Activated T-cell treated with anti-CD3 and anti-CD28 coated beads, Interleukin-2, amount 50 U/mL, for 72 hours (primary cell): Measurements from ENCODE around the gene PAMR1. TPM values are rescaled to one million over a fixed set of nuclear protein-coding genes. Genes with fewer than 3 reads are reported as not detected.

ENCODE experiments used
- ATAC-seq, 2 donors: fragments of 150-1000 bp; cut with Tn5 transposase; replicated peaks in 1 of 2; 2 replicates each; pipeline ENCODE4 v1.10.0; 2021; ENCODE audit warnings: moderate library complexity in 2 of 2, mild to moderate bottlenecking in 1 of 2
- DNase-seq, 2 donors: peaks; one replicate each; pipeline ENCODE4 v3.0.0; 2021 to 2022; ENCODE audit warnings: mixed read lengths in 1 of 2
- H3K27ac Mint-ChIP-seq: one replicate; pipeline ENCODE4 v1.8.0; 2022; ENCODE audit warnings: mild to moderate bottlenecking, moderate library complexity, mixed read lengths
- H3K27me3 Mint-ChIP-seq: one replicate; pipeline ENCODE4 v1.8.0; 2022; ENCODE audit warnings: low read depth, mixed read lengths
- H3K36me3 Mint-ChIP-seq, 2 donors: one replicate each; pipeline ENCODE4 v1.8.0; 2022; ENCODE audit warnings: mixed read lengths in 2 of 2, mild to moderate bottlenecking in 1 of 2; ENCODE audit not compliant: insufficient read depth in 2 of 2
- H3K4me1 Mint-ChIP-seq: one replicate; pipeline ENCODE4 v1.8.0; 2022; ENCODE audit warnings: low read depth, mixed read lengths
- H3K4me3 Mint-ChIP-seq, 2 donors: one replicate each; pipeline ENCODE4 v1.8.0; 2022; ENCODE audit warnings: mild to moderate bottlenecking in 2 of 2, mixed read lengths in 2 of 2, moderate library complexity in 2 of 2
- H3K9me3 Mint-ChIP-seq, 2 donors: one replicate each; pipeline ENCODE4 v1.8.0; 2022; ENCODE audit warnings: mixed read lengths in 2 of 2
- total RNA-seq, 2 donors: library from RNA; stranded (reverse); gene quantifications; one replicate each; pipeline ENCODE4 v1.2.3, GENCODE V29; 2022

Gene PAMR1
- total RNA-seq, 2 donors from 2014 or later = not detected

DNA sequence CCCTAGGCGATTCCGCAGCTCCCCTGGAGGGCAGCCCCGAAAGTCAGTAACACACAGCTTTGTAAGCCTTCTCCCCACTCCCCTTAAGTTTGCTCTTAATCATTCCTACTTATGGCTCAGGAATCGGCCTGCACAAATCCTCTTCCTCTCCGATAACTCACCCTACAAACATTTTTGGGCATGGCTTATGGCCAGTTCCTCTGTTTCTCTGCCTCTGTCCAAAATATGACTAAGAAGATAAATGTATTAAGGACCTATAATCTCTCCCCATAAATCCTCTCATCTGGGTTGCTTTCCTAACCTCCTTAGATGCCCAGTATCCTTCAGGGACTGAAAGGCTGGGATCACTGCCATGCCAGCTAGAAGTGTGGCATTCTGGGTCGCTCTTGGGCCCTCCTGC, 41.0 kb downstream of the PAMR1 start:
- no peak overlapping the region for H3K27ac Mint-ChIP-seq
- ATAC-seq = no peak
- peaks cover 9 to 10% of the 10 kb centered on the region in 2 donors for H3K9me3 Mint-ChIP-seq
- peaks cover 2 to 14% of the 10 kb centered on the region in 2 donors for H3K36me3 Mint-ChIP-seq
- peaks cover 56% of the 10 kb centered on the region for H3K27me3 Mint-ChIP-seq
- H3K4me1 Mint-ChIP-seq = no peaks in the 10 kb centered on the region
- no peak overlapping the region for H3K4me3 Mint-ChIP-seq
- DNase-seq = no peak

DNA sequence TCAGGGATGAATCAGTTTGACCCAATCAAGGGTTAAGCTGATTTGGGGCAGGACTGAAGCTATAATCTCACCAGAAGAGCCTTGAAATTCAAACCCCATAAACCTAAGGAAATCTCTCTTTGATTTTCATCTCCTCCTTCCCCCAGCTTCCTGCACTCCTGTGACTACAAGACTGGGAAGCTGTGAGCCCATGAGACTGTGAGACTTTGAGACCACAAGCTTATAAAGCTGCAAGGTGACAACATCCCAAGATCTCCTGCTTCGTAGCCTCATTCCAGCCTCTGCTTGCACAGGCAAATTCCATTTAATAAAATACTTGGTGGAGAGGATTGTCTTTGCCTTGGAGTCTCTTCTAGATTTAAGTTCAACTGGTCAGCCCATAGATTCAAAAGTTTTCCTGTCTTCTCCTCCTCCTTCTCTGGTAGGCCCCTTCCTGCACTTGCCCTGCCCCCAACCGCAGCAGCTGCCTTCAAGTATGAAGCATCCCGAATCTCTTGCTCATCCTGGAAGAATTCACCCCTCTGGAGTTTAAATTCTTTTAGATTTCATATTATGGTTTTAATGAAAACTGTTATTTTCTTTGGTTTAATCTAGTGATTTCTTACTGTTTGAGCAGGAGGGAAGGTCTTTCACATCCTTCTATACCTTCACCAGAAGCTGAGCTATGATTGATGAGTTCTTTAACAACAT, 42.1 kb downstream of the PAMR1 start:
- no peak overlapping the region for H3K4me3 Mint-ChIP-seq
- peaks cover 9 to 10% of the 10 kb centered on the region in 2 donors for H3K9me3 Mint-ChIP-seq
- H3K27me3 Mint-ChIP-seq = peaks cover 62% of the 10 kb centered on the region
- peaks cover 8% of the 10 kb centered on the region for H3K4me1 Mint-ChIP-seq
- no peak for ATAC-seq
- no peak overlapping the region for H3K27ac Mint-ChIP-seq
- H3K36me3 Mint-ChIP-seq = peaks cover 2 to 14% of the 10 kb centered on the region in 2 donors
- DNase-seq = no peak

DNA sequence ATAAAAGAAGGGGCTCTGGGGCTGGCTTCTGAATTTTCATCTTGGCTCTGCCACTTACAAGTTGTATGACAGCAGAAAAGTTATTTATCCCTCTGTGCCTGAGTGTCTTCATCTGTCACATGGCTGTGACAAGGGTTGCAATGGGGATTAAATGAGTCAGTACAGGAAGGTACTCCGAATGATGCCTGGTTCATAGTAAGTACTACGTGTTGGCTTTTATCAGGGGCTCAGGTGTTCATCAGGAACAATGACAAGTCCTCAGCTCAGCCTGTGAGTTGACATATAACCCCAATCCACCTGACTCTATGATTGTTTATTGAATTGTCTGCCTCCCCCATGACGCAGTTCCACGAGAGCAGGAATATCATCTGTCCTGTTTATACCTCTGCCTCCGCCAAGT, 45.7 kb downstream of the PAMR1 start:
- Mint-ChIP-seq H3K4me3 (no peak overlapping the region), H3K4me1 (peaks cover 14% of the 10 kb centered on the region), H3K27ac (no peak overlapping the region), H3K36me3 (peaks cover 2 to 16% of the 10 kb centered on the region in 2 donors), H3K27me3 (peaks cover 47% of the 10 kb centered on the region), H3K9me3 (peaks cover 11 to 14% of the 10 kb centered on the region in 2 donors)
- no peak for DNase-seq
- ATAC-seq = no peak

DNA sequence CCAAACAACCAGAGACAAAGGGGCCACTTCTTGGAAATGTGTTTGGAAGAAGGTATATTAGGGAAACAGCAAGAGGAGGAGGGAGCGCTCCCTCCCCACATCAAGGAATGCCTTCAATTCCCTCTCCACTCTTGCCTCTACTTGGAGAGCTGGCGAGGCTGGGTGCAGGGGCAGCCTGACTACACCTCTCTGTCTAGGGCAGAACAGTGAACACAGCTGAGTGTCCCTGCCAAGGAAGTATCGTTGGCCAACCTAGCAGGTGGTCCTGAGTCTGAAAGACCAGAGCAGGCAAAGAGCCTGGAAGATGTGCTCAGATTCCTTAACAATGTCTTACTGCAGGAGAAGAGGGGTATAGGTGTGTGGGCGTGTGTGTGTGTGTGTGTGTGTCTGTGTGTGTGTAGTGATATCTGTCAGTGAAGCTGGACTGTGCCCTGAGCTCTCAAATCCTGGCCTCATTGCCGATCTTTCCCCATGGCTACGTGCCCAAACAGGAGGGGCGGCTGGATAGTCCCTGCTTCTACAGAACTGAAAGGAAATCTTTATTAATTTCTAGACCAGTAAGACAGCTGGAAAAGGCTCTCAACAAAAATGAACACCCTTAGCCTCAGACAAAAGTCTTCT, 46.8 kb downstream of the PAMR1 start:
- Mint-ChIP-seq H3K27ac (no peak overlapping the region), H3K4me3 (no peak overlapping the region), H3K9me3 (peaks cover 11 to 14% of the 10 kb centered on the region in 2 donors), H3K27me3 (peaks cover 35% of the 10 kb centered on the region), H3K4me1 (peaks cover 14% of the 10 kb centered on the region), H3K36me3 (peaks cover 0 to 13% of the 10 kb centered on the region in 2 donors)
- DNase-seq = no peak
- no peak for ATAC-seq

- ATAC-seq (no peak), DNase-seq (no peak)
- H3K4me3 Mint-ChIP-seq = no peak overlapping the region
- H3K9me3 Mint-ChIP-seq = peaks cover 9 to 12% of the 10 kb centered on the region in 2 donors
- no peak overlapping the region for H3K27ac Mint-ChIP-seq
- H3K27me3 Mint-ChIP-seq = peaks cover 30% of the 10 kb centered on the region
- peaks cover 14% of the 10 kb centered on the region for H3K4me1 Mint-ChIP-seq
- H3K36me3 Mint-ChIP-seq = peaks cover 0 to 7% of the 10 kb centered on the region in 2 donors
Observed at GRCh38 chr11:35477901-35478300, 47.5 kb downstream of the PAMR1 start.

- Mint-ChIP-seq H3K27me3 (peaks cover 20% of the 10 kb centered on the region), H3K9me3 (peaks cover 2 to 5% of the 10 kb centered on the region in 2 donors), H3K27ac (no peak overlapping the region), H3K36me3 (peaks cover 0 to 3% of the 10 kb centered on the region in 2 donors), H3K4me1 (peaks cover 14% of the 10 kb centered on the region), H3K4me3 (no peak overlapping the region)
- DNase-seq = no peak
- ATAC-seq = no peak
Observed at GRCh38 chr11:35474688-35475087, 50.7 kb downstream of the PAMR1 start.

DNA sequence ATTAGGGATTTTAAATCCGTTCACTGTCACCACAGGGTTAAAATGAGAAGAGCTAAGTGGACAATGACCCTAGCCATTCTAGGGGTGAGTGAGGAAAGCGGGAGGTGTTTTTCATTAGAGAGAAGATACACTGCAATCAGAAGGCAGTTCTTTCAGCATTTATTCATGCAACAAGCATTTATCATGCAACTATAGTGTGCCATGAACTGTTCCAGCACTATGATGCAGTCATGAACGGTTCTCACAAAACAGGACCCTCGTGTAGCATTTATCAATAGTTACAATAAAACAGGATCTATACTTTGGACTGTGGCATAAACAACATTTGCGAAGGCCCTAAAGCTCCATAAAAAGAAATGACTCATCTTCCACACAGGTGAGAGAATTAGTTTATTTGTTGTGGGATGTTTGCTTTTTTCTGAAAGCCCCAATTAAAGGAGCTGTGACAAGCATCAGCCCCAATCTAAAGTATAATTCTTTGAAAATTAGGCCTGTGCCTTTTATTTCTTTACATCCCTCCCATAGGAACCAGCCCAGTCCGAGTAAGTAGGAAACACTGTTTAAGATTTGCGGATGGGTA, 51.5 kb downstream of the PAMR1 start:
- peaks cover 22% of the 10 kb centered on the region for H3K27me3 Mint-ChIP-seq
- H3K36me3 Mint-ChIP-seq = peaks cover 0 to 3% of the 10 kb centered on the region in 2 donors

GRCh38 chr11:35470616-35471015, 54.8 kb downstream of the PAMR1 start:
- DNase-seq (no peak), ATAC-seq (no peak)
- H3K4me1 Mint-ChIP-seq = no peaks in the 10 kb centered on the region
- H3K9me3 Mint-ChIP-seq = no peaks in the 10 kb centered on the region
- H3K36me3 Mint-ChIP-seq = no peaks in the 10 kb centered on the region
- H3K4me3 Mint-ChIP-seq = no peak overlapping the region
- no peak overlapping the region for H3K27ac Mint-ChIP-seq
- peaks cover 25% of the 10 kb centered on the region for H3K27me3 Mint-ChIP-seq

More for the DNA sequence above, 51.5 kb downstream of the PAMR1 start:
- Mint-ChIP-seq H3K27ac (no peak overlapping the region), H3K4me3 (no peak overlapping the region), H3K9me3 (peaks cover 2 to 5% of the 10 kb centered on the region in 2 donors), H3K4me1 (peaks cover 12% of the 10 kb centered on the region)
- DNase-seq (no peak), ATAC-seq (no peak)

DNA sequence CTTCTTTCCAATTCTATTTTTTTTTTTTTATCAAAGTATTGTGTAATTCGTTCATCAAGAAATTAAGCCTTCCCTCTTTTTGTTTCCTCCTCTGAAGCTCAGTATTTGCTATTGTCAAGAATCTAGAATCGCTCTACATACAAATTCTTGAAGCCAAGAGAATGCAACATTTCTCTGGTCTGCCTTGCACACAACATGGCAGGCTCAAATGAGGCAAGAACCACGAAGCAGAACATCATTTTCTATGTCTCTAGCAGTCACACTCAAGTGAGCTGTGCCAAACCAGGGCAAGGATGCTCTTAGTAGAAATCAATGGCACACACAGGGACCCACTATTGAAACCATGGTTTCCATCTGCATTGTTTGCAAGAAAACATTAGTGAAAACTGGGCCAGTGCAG, 59.4 kb downstream of the PAMR1 start:
- Mint-ChIP-seq H3K9me3 (no peaks in the 10 kb centered on the region), H3K4me1 (no peaks in the 10 kb centered on the region), H3K27ac (no peak overlapping the region), H3K36me3 (no peaks in the 10 kb centered on the region), H3K27me3 (peaks cover 22% of the 10 kb centered on the region), H3K4me3 (no peak overlapping the region)
- ATAC-seq = no peak
- DNase-seq = no peak

DNA sequence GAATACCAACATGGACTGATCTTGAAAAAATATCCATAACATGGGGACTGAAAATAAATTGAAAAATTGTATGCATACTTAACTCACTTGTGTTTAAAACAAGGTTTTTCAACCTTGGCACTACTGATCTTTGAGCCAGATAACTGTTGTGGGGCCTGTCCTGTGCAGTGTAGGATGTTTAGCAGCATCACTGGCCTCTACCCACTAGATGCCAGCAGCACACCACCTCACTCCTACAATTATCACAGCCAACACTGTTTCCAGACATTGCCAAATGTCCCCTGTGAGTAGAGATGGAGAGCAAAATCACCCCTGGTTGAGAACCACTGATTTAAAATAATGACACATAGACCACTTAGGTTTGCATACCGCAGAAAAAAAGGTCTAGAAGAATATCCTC, 61.1 kb downstream of the PAMR1 start:
- H3K4me3 Mint-ChIP-seq = no peak overlapping the region
- no peak for DNase-seq
- H3K4me1 Mint-ChIP-seq = no peaks in the 10 kb centered on the region
- ATAC-seq = no peak
- H3K27me3 Mint-ChIP-seq = peaks cover 22% of the 10 kb centered on the region
- no peaks in the 10 kb centered on the region for H3K36me3 Mint-ChIP-seq
- no peak overlapping the region for H3K27ac Mint-ChIP-seq
- no peaks in the 10 kb centered on the region for H3K9me3 Mint-ChIP-seq

GRCh38 chr11:35463331-35463751, 62.1 kb downstream of the PAMR1 start:
- ATAC-seq = no peak
- H3K27me3 Mint-ChIP-seq = peaks cover 17% of the 10 kb centered on the region
- DNase-seq = no peak
- H3K27ac Mint-ChIP-seq = no peak overlapping the region
- H3K4me1 Mint-ChIP-seq = no peaks in the 10 kb centered on the region
- no peaks in the 10 kb centered on the region for H3K36me3 Mint-ChIP-seq
- H3K4me3 Mint-ChIP-seq = no peak overlapping the region
- no peaks in the 10 kb centered on the region for H3K9me3 Mint-ChIP-seq

DNA sequence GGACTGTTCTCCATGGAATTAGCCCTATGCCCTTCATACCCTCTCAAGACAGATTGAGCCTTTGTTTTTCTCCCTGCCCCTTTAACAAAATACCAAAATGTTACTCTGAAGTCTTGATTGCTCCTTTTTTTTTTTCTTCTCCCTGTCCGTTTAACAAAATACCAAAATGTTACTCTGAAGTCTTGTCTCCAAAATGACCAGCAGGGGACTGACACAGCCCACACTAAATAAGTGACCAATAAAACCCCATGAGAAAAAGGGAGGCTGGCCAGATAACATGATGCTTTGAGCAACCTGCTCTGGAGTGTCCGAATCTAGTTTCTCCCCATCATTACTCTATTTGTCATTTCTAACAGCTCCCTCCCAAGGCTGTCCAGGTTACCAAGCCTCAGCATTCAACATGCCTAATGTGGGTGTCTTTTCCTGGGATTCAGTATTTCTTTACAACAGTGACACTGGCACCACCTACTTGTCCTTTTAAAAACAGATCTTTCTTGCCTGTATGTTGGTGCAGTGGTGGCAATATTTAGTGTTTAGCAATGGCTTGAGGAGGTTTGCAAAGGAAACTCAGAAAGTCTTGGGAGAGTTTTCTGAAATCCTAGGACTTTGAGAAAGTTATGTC, 63.4 kb downstream of the PAMR1 start:
- no peak overlapping the region for H3K4me3 Mint-ChIP-seq
- no peaks in the 10 kb centered on the region for H3K4me1 Mint-ChIP-seq
- peak overlapping the region; percentile 3 for H3K27ac Mint-ChIP-seq
- H3K27me3 Mint-ChIP-seq = peaks cover 9% of the 10 kb centered on the region
- H3K36me3 Mint-ChIP-seq = no peaks in the 10 kb centered on the region
- ATAC-seq (no peak), DNase-seq (no peak)
- no peaks in the 10 kb centered on the region for H3K9me3 Mint-ChIP-seq

DNA sequence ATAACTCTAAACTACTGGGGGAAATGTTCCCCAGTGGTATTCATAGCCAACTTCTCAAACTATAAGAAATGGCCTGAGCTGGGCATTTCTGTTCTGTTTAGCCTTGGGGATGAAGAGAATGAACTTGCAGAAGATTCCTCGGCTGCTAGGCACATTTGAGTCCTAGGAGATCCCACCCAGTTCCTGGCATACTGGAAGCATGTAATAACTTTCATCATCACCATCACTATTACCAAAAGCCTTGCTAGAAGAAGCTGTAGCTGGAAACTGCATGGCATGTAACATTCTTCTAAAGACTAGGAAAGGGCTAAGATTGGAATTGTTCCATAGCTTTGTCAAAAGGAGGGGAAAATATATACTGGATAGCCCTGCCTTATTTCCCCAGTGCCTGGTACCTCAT, 65.9 kb downstream of the PAMR1 start:
- DNase-seq = no peak
- no peak for ATAC-seq
- Mint-ChIP-seq H3K27me3 (peaks cover 16% of the 10 kb centered on the region), H3K4me3 (no peak overlapping the region), H3K27ac (no peak overlapping the region), H3K4me1 (no peaks in the 10 kb centered on the region), H3K36me3 (no peaks in the 10 kb centered on the region), H3K9me3 (no peaks in the 10 kb centered on the region)
